Retinal pigment epithelial cell (primary cell): ENCODE measurements around the gene CTIF.

Experiments used
- DNase-seq: peaks from one replicate; pipeline ENCODE4 v3.0.0-alpha.2; 2010; ENCODE audit warnings: low read depth
- H3K4me3 ChIP-seq: 2 replicates; pipeline ENCODE4 v1.5.1; 2011; ENCODE audit warnings: mild to moderate bottlenecking, low read length, control low read depth, moderate library complexity
- CTCF ChIP-seq: conservative IDR thresholded peaks from 2 replicates; pipeline ENCODE4 v1.5.1; 2011; ENCODE audit warnings: low read depth, low read length, control low read depth, inconsistent platforms

The CTIF gene

GRCh38 chr18:48875314-48875941 lies 336.6 kb downstream of the CTIF start:
- H3K4me3 ChIP-seq, result no peak overlapping the region
- DNase-seq, result no peak
- TF ChIP-seq CTCF, result no peak

GRCh38 chr18:48875942-48876511 lies 337.2 kb downstream of the CTIF start:
- H3K4me3 ChIP-seq, result no peak overlapping the region
- no peak for DNase-seq
- peak; percentile 37 for TF ChIP-seq CTCF

GRCh38 chr18:48876590-48876989 lies 337.8 kb downstream of the CTIF start:
- no peak for DNase-seq
- H3K4me3 ChIP-seq, result no peak overlapping the region
- no peak for TF ChIP-seq CTCF

- no peak for TF ChIP-seq CTCF
- H3K4me3 ChIP-seq, result no peak overlapping the region
- DNase-seq, result no peak
Observed at GRCh38 chr18:48877941-48878340, 339.1 kb downstream of the CTIF start.

- no peak for DNase-seq
- H3K4me3 ChIP-seq, result no peak overlapping the region
- no peak for TF ChIP-seq CTCF
Observed at GRCh38 chr18:48878471-48878870, 339.6 kb downstream of the CTIF start.

- H3K4me3 ChIP-seq, result no peak overlapping the region
- TF ChIP-seq CTCF, result no peak
- DNase-seq, result no peak
Observed at GRCh38 chr18:48879008-48879431, 340.2 kb downstream of the CTIF start.

- no peak for DNase-seq
- no peak overlapping the region for H3K4me3 ChIP-seq
- TF ChIP-seq CTCF, result no peak
Observed at GRCh38 chr18:48880931-48881330, 342.1 kb downstream of the CTIF start.
